A549 (cell line): Measurements from ENCODE around the gene ADARB2. TPM values are rescaled to one million over a fixed set of nuclear protein-coding genes. Genes with fewer than 3 reads are reported as not detected.

ENCODE experiments used
- ATAC-seq, 2 experiments: fragments of 200-7000 bp in 1 of 2; fragments of >200 bp in 1 of 2; cut with Nextera tagmentation in 1 of 2; cut with Tn5 transposase in 1 of 2; 3 replicates each; pipeline versions ENCODE4 v1.8.0 to v1.9.1; 2018 to 2020; ENCODE audit warnings: mild to moderate bottlenecking in 1 of 2, moderate library complexity in 1 of 2
- CTCF ChIA-PET: fragments of 300-600 bp; sonication (Branson Sonifier 250); formaldehyde crosslinking; extraction: SDS; loops from one replicate; lab custom pipeline; 2021; ENCODE audit warnings: antibody characterized with exemption, inconsistent platforms; lab: Yijun Ruan, JAX
- POLR2A ChIA-PET: fragments of 350-600 bp; formaldehyde crosslinking; extraction: SDS; loops from one replicate; lab custom pipeline; 2021; ENCODE audit warnings: antibody characterized with exemption, inconsistent platforms; lab: Yijun Ruan, JAX
- DNase-seq, 2 experiments: peaks; one replicate each; pipeline versions ENCODE4 v3.0.0 to v3.0.0-alpha.2; 2011 to 2016; ENCODE audit warnings: low read depth in 1 of 2, low spot score in 1 of 2
- FAIRE-seq: peaks from 2 replicates; lab custom pipeline; 2011; peaks lifted over from hg19 to GRCh38; lab: Jason Lieb, UNC
- H3K27ac ChIP-seq, 2 experiments: fragments of >200 bp; sonication (Bioruptor Twin); formaldehyde crosslinking; 3 replicates each; pipeline ENCODE4 v1.5.1; 2016 to 2017
- H3K4me1 ChIP-seq: fragments of >200 bp; sonication (Bioruptor Twin); formaldehyde crosslinking; 3 replicates; pipeline ENCODE4 v1.6.1; 2016
- H3K4me2 ChIP-seq: fragments of >200 bp; sonication (Bioruptor Twin); formaldehyde crosslinking; 3 replicates; pipeline ENCODE4 v1.6.1; 2016
- H3K4me3 ChIP-seq: fragments of >200 bp; sonication (Bioruptor Twin); formaldehyde crosslinking; 3 replicates; pipeline ENCODE4 v1.5.1; 2016
- H3K9me3 ChIP-seq: fragments of >200 bp; sonication (Bioruptor Twin); formaldehyde crosslinking; 3 replicates; pipeline ENCODE4 v1.6.1; 2016
- BHLHE40 ChIP-seq: IDR thresholded peaks from 2 replicates; pipeline ENCODE4 v1.6.1; 2012; ENCODE audit warnings: low read depth, low read length, inconsistent platforms
- CEBPB ChIP-seq, 2 experiments: fragments of >200 bp in 1 of 2; sonication (Bioruptor Twin) in 1 of 2; formaldehyde crosslinking in 1 of 2; IDR thresholded peaks; 2 replicates each; pipeline ENCODE4 v1.6.1; 2012 to 2016
- CHD2 ChIP-seq: fragments of 150-350 bp; IDR thresholded peaks from 2 replicates; pipeline ENCODE4 v1.6.1; 2014; ENCODE audit warnings: low read length; ENCODE audit not compliant: partially characterized antibody
- CHD4 ChIP-seq: fragments of 200-600 bp; sonication (generic); IDR thresholded peaks from 2 replicates; pipeline ENCODE4 v1.6.1; 2016; ENCODE audit warnings: antibody characterized with exemption, mild to moderate bottlenecking, borderline replicate concordance
- HDAC2 ChIP-seq: fragments of 200-600 bp; sonication (generic); IDR thresholded peaks from 2 replicates; pipeline ENCODE4 v1.6.1; 2016
- HOXA7 ChIP-seq: fragments of 250-450 bp; sonication (Bioruptor Pico); IDR thresholded peaks from 2 replicates; pipeline ENCODE4 v1.5.0; 2020; ENCODE audit warnings: mild to moderate bottlenecking, moderate library complexity
- HOXB13 ChIP-seq: fragments of 250-450 bp; sonication (Bioruptor Pico); IDR thresholded peaks from 2 replicates; pipeline ENCODE4 v1.5.0; 2020; ENCODE audit warnings: low read depth, mild to moderate bottlenecking, moderate library complexity
- KDM1A ChIP-seq: fragments of 200-600 bp; sonication (generic); IDR thresholded peaks from 2 replicates; pipeline ENCODE4 v1.6.1; 2016; ENCODE audit warnings: low read depth, mild to moderate bottlenecking
- MAFK ChIP-seq: fragments of 450-650 bp; IDR thresholded peaks from 2 replicates; pipeline ENCODE4 v1.6.1; 2014; ENCODE audit not compliant: partially characterized antibody
- NPAS2 ChIP-seq: fragments of 250-450 bp; sonication (Bioruptor Pico); IDR thresholded peaks from 2 replicates; pipeline ENCODE4 v1.8.0; 2022; ENCODE audit warnings: mild to moderate bottlenecking, moderate library complexity, borderline replicate concordance
- NR3C1 ChIP-seq: fragments of >200 bp; sonication (Bioruptor Twin); formaldehyde crosslinking; IDR thresholded peaks from 3 replicates; pipeline ENCODE4 v1.6.1; 2017
- POLR2A ChIP-seq: IDR thresholded peaks from 2 replicates; pipeline ENCODE4 v1.6.1; 2012; ENCODE audit warnings: mild to moderate bottlenecking, low read length
- RARB ChIP-seq: fragments of 250-450 bp; sonication (Bioruptor Pico); IDR thresholded peaks from 2 replicates; pipeline ENCODE4 v1.8.0; 2021; ENCODE audit warnings: mild to moderate bottlenecking, moderate library complexity
- RCOR1 ChIP-seq: fragments of 150-350 bp; IDR thresholded peaks from 2 replicates; pipeline ENCODE4 v1.6.1; 2014; ENCODE audit warnings: antibody characterized with exemption, low read length, low read depth
- RFX5 ChIP-seq: fragments of 450-650 bp; IDR thresholded peaks from 2 replicates; pipeline ENCODE4 v1.7.1; 2014; ENCODE audit warnings: antibody characterized with exemption, mild to moderate bottlenecking, moderate library complexity
- SMC3 ChIP-seq: fragments of >200 bp; sonication (Bioruptor Twin); formaldehyde crosslinking; IDR thresholded peaks from 3 replicates; pipeline ENCODE4 v1.6.1; 2018; ENCODE audit warnings: inconsistent platforms
- SREBF2 ChIP-seq: fragments of 450-650 bp; IDR thresholded peaks from 2 replicates; pipeline ENCODE4 v1.6.1; 2014; ENCODE audit warnings: mild to moderate bottlenecking, moderate library complexity
- TFCP2L1 ChIP-seq: fragments of 250-450 bp; sonication (Bioruptor Pico); IDR thresholded peaks from 2 replicates; pipeline ENCODE4 v1.5.0; 2021; ENCODE audit warnings: mild to moderate bottlenecking
- TP53 ChIP-seq: fragments of 250-450 bp; sonication (Bioruptor Pico); IDR thresholded peaks from 2 replicates; pipeline ENCODE4 v1.5.0; 2021; ENCODE audit warnings: mild to moderate bottlenecking, moderate library complexity
- ZC3H11A ChIP-seq: fragments of 450-650 bp; IDR thresholded peaks from 2 replicates; pipeline ENCODE4 v1.6.1; 2014; ENCODE audit warnings: antibody characterized with exemption, mild to moderate bottlenecking
- ZNF302 ChIP-seq: fragments of 250-450 bp; sonication (Bioruptor Pico); IDR thresholded peaks from 2 replicates; pipeline ENCODE4 v1.9.0; 2021; ENCODE audit warnings: inconsistent platforms, mild to moderate bottlenecking, moderate library complexity
- WGBS: methylation state at CpG from one replicate; pipeline ENCODE4 v1.1.6; 2017; ENCODE audit errors: missing lambda C conversion rate; 5-methylcytosine and 5-hydroxymethylcytosine counted together
- polyA plus RNA-seq, 4 experiments: library from polyadenylated mRNA; depleted of rRNA in 3 of 4; stranded (reverse); fragments of >200 nt; fragmentation: RNase III in 1 of 4; extraction: RNeasy Plus Mini Kit Qiagen cat#74134 plus additional on column Dnase treatment in 1 of 4; gene quantifications; 2 replicates in 3 of 4; 3 replicates in 1 of 4; pipeline ENCODE4 v1.2.3, GENCODE V29; 2011 to 2017
- TF ChIP-seq, protein P1 (sequence below): fragments of 250-450 bp; sonication (Bioruptor Pico); IDR thresholded peaks from 2 replicates; pipeline ENCODE4 v1.5.0; 2021; ENCODE audit warnings: mild to moderate bottlenecking, moderate library complexity, borderline replicate concordance
- TF ChIP-seq, protein P2 (sequence below): fragments of 200-600 bp; sonication (generic); IDR thresholded peaks from 2 replicates; pipeline ENCODE4 v1.6.1; 2016; ENCODE audit warnings: antibody characterized with exemption, mild to moderate bottlenecking, moderate library complexity
- TF ChIP-seq, protein P3 (sequence below): IDR thresholded peaks from 2 replicates; pipeline ENCODE4 v1.6.1; 2012; ENCODE audit warnings: low read depth, borderline replicate concordance
- TF ChIP-seq, protein P4 (sequence below): fragments of 150-350 bp; IDR thresholded peaks from 2 replicates; pipeline ENCODE4 v1.6.1; 2014; ENCODE audit warnings: low read depth, mild to moderate bottlenecking, low read length

ADARB2 gene
- polyA plus RNA-seq, 2 of the 4 experiments (the other 2 are of a cell fraction) = not detected

DNA sequence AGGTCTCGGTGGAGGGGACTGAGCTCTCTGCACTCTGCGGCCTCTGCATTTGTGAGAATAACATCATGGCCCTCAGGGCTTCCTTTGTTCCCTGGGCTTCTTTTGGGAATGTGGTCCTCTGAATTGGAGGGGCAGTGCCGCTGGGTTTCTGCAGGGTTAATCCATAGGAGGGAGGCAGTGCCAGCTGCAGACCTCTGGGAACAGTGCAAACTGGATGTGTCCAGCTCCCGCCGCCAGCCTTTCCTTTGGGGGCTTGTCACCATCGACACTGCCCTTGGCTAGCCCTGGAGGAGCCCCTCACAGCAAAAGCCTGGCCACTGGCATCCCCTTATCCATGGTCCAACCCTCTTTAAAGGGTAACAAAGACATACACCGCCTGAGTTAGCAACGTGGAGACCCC lies 507.2 kb downstream of the ADARB2 start:
- H3K4me1 ChIP-seq = no peaks in the 10 kb centered on the region
- TF ChIP-seq, protein P1, sequence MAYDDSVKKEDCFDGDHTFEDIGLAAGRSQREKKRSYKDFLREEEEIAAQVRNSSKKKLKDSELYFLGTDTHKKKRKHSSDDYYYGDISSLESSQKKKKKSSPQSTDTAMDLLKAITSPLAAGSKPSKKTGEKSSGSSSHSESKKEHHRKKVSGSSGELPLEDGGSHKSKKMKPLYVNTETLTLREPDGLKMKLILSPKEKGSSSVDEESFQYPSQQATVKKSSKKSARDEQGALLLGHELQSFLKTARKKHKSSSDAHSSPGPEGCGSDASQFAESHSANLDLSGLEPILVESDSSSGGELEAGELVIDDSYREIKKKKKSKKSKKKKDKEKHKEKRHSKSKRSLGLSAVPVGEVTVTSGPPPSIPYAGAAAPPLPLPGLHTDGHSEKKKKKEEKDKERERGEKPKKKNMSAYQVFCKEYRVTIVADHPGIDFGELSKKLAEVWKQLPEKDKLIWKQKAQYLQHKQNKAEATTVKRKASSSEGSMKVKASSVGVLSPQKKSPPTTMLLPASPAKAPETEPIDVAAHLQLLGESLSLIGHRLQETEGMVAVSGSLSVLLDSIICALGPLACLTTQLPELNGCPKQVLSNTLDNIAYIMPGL (CRISPR knock-in tag) = no peak
- TF ChIP-seq RFX5 (no peak), BHLHE40 (no peak), SMC3 (no peak), NR3C1 (no peak), RCOR1 (no peak), MAFK (no peak), SREBF2 (no peak), HDAC2 (no peak), TFCP2L1 (CRISPR knock-in tag) (no peak), POLR2A (no peak), ZNF302 (CRISPR knock-in tag) (no peak), CHD2 (no peak), ZC3H11A (no peak)
- TF ChIP-seq, all 56 proteins: peak for 0
- H3K4me3 ChIP-seq = no peak overlapping the region
- no peak overlapping the region for H3K27ac ChIP-seq
- ATAC-seq (no peak), FAIRE-seq (no peak), DNase-seq (no peak)
- H3K4me2 ChIP-seq = no peak overlapping the region
- H3K9me3 ChIP-seq = no peaks in the 10 kb centered on the region
- ChIA-PET POLR2A (no interaction called here), CTCF (no interaction called here)
- 18% methylated on average over 7 of the region's 8 CpGs for WGBS

DNA sequence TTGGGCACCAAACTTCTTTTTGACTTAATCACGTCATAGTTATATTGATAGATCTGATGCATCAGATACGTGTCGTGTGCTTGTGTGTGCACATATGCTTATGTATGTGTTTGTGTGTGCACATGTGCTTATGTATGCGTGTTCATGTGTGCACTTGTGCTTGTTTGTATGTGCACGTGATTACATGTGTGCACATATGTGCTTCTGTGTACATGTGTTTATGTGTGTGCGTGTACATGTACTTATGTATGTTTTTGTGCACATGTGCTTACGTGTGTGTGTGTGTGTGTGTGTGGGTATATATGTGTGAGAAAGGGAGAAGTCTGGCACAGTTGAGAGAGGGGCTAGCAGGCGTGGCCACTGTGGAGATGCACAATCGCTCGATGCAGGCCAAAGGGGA lies 507.8 kb downstream of the ADARB2 start:
- Histone ChIP-seq H3K9me3 (no peaks in the 10 kb centered on the region), H3K4me1 (no peaks in the 10 kb centered on the region), H3K4me2 (no peak overlapping the region), H3K27ac (no peak overlapping the region)
- POLR2A ChIA-PET = no interaction called here
- ATAC-seq (no peak), FAIRE-seq (no peak)
- TF ChIP-seq HOXA7 = no peak
- TF ChIP-seq, protein P2, sequence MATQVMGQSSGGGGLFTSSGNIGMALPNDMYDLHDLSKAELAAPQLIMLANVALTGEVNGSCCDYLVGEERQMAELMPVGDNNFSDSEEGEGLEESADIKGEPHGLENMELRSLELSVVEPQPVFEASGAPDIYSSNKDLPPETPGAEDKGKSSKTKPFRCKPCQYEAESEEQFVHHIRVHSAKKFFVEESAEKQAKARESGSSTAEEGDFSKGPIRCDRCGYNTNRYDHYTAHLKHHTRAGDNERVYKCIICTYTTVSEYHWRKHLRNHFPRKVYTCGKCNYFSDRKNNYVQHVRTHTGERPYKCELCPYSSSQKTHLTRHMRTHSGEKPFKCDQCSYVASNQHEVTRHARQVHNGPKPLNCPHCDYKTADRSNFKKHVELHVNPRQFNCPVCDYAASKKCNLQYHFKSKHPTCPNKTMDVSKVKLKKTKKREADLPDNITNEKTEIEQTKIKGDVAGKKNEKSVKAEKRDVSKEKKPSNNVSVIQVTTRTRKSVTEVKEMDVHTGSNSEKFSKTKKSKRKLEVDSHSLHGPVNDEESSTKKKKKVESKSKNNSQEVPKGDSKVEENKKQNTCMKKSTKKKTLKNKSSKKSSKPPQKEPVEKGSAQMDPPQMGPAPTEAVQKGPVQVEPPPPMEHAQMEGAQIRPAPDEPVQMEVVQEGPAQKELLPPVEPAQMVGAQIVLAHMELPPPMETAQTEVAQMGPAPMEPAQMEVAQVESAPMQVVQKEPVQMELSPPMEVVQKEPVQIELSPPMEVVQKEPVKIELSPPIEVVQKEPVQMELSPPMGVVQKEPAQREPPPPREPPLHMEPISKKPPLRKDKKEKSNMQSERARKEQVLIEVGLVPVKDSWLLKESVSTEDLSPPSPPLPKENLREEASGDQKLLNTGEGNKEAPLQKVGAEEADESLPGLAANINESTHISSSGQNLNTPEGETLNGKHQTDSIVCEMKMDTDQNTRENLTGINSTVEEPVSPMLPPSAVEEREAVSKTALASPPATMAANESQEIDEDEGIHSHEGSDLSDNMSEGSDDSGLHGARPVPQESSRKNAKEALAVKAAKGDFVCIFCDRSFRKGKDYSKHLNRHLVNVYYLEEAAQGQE = no peak
- TF ChIP-seq, all 56 proteins: peak for 0
- WGBS = 47% methylated on average over 10 of the region's 10 CpGs
- no peak overlapping the region for H3K4me3 ChIP-seq
- CTCF ChIA-PET = no interaction called here
- DNase-seq = no peak

DNA sequence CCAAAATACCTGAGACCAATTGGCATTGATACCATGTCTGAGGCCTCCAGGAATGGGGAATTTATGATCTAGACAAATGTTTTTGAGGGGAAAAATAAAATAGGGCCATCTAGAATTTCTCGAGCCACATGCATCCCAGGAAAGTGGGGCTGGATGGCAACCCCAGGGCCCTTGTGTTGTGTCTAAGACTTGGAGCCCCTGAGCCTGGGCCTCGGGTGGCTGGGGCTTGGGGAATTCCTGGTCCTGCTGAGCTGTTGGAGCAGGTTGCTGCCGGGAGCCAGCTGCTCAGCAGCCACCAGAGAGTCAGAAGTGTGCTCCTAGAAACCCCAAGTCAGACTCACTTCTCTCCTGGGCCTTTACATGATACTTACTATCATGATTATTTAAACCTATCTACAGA lies 508.2 kb downstream of the ADARB2 start:
- Histone ChIP-seq H3K27ac (no peak overlapping the region), H3K4me1 (no peaks in the 10 kb centered on the region), H3K9me3 (no peaks in the 10 kb centered on the region), H3K4me3 (no peak overlapping the region), H3K4me2 (no peak overlapping the region)
- no peak for FAIRE-seq
- DNase-seq = no peak
- ATAC-seq = no peak
- 2% methylated on average over 3 of the region's 3 CpGs for WGBS
- CTCF ChIA-PET = no interaction called here
- POLR2A ChIA-PET = no interaction called here
- TF ChIP-seq HOXB13 (CRISPR knock-in tag) (no peak), TP53 (no peak), KDM1A (no peak), HDAC2 (no peak), RARB (CRISPR knock-in tag) (no peak), CEBPB (IDR thresholded peaks at IDR 0.05) (no peak), ZNF302 (CRISPR knock-in tag) (no peak), CHD4 (no peak), NPAS2 (CRISPR knock-in tag) (no peak), MAFK (no peak)
- TF ChIP-seq, protein P3, sequence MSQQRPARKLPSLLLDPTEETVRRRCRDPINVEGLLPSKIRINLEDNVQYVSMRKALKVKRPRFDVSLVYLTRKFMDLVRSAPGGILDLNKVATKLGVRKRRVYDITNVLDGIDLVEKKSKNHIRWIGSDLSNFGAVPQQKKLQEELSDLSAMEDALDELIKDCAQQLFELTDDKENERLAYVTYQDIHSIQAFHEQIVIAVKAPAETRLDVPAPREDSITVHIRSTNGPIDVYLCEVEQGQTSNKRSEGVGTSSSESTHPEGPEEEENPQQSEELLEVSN = no peak
- TF ChIP-seq, protein P2 = no peak
- TF ChIP-seq, protein P4, sequence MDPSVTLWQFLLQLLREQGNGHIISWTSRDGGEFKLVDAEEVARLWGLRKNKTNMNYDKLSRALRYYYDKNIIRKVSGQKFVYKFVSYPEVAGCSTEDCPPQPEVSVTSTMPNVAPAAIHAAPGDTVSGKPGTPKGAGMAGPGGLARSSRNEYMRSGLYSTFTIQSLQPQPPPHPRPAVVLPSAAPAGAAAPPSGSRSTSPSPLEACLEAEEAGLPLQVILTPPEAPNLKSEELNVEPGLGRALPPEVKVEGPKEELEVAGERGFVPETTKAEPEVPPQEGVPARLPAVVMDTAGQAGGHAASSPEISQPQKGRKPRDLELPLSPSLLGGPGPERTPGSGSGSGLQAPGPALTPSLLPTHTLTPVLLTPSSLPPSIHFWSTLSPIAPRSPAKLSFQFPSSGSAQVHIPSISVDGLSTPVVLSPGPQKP = no peak
